Measurements from ENCODE around the gene DEPDC5.

GRCh38 chr22:31943206-31943977 is 189.6 kb downstream of the DEPDC5 start:
- no peak for TF ChIP-seq CTCF (IDR thresholded peaks at IDR 0.05)
- TF ChIP-seq POLR2AphosphoS5 (IDR thresholded peaks at IDR 0.05) = no peak
- no peak for TF ChIP-seq POLR2A (IDR thresholded peaks at IDR 0.05)
- no peak for TF ChIP-seq EP300 (IDR thresholded peaks at IDR 0.05; ENCODE audit: low read depth)

Data from transverse colon (tissue), 4 donors.